CD4-positive, alpha-beta T cell treated with Interleukin-15 for 1 hour (primary cell): ENCODE data around the gene PPP2R5B.

ENCODE experiments used
- DNase-seq: peaks from one replicate; pipeline ENCODE4 v3.0.0-alpha.2; 2020

PPP2R5B gene

GRCh38 chr11:64888729-64889511, 35.6 kb upstream of the PPP2R5B start:
- DNase-seq, result no peak

DNA sequence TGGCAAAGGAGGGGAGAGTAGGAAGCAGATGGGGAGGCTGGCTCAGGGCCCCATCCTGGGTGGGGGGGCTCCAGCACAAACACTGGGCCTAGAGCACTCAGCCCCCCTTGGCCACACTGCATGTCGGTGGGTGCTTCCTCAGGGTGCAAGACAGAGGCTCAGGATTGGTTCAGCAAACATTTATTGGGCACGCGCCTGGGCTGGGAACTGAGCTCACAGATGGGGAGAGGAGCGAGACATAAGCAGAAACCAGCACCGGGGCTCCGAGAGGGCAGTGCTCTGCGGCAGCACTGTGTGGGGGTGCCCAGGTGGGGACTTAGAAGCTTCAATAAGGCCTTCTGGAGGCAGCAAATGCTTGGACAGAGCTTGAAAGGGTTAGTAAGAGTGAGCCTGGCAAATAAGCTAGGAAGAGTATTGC, 34.0 kb upstream of the PPP2R5B start:
- DNase-seq, result no peak

DNA sequence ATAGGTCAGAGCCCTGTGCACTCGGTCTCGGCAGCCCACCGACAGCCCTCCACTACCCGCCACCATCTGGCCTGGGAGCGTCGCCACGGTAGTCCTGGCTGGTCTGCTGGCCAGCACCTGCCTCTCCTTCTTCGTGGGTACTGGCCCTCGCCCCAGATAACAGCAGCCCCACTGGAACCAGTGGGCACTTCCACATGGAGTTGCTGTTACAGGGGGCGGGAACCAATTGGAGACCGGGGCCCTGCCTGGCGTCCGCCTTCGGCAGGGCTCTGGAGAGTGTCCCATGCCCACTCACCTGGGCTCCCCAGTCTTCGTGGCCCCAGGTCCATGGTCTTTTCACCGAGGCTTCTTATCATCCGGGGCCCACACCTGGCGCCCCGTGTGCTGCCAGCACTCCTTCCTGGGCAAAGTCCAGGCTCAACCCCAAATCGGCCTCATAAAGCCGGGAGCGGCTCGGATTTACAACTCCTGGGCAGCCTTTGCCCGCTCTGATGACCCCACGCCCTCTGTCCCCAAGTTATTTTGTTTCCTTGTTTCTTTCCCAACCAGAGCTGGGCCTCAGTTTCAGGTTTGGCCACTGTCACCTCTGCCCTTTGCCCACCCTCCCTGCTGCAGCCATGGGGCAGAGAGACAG, 33.2 kb upstream of the PPP2R5B start:
- no peak for DNase-seq

DNA sequence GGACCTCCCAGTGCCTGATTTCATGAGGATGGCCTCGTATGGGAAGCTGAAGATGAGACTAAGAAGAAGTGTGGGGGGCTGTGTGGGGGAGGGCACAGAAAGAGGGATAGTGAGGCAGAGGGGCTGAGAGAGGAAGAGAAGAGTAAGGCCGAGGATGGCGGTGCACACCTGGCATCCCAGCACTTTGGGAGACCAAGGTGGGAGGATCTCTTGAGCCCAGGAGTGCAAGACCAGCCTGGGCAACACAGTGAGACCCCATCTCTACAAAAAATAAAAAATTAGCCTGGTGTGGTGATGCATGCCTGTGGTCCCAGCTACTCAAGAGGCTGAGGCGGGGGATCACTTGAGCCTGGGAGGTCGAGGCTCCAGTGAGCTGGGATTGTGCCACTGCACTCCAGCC, 32.6 kb upstream of the PPP2R5B start:
- DNase-seq, result no peak

GRCh38 chr11:64892411-64892831, 32.1 kb upstream of the PPP2R5B start:
- DNase-seq, result no peak

GRCh38 chr11:64892838-64893193, 31.7 kb upstream of the PPP2R5B start:
- no peak for DNase-seq

DNA sequence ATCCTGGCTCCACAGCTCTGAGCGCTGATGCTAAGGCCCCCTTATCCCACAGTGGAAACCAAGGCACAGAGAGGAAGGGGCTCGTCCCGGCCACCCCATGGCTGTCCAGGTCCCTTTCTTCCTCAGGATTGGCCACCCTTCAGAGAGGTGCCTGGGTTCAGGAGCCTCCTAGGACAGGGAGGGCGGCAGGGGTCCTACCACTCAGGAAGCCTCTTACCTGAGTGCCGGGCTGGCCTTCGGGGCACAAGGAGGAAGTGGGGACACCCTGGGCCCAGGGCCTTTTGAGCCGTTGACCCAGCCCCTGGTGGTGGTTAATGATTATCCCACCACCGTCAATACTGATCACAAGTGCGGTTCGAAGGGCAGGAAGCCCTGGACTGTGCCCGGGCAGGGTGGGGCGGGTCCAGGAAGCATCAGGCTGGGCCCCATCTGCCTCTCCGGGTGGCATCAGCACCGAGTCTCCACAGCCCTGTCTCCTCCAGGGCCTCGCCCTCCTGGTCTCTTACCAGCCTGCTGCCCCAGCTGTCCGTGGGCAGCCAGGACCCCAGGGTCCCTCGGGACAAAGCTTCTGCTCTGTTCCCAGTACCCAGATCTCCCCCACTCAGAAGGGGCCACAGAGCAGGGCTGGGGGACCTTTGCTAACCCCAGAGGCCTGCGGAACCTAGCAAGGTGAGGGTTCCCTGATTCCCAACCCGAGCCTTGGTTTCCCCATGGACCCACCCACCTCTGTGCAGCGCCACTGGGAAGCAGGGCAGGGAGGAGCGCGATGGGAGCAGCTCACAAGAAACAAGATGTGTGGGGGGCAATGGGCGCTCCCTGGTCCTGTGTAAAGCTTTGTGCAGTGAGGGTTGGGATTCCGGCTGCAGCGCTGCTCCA, 31.1 kb upstream of the PPP2R5B start:
- no peak for DNase-seq

- DNase-seq, result peak; percentile 87
Measured at GRCh38 chr11:64894070-64894811, 30.2 kb upstream of the PPP2R5B start.

DNA sequence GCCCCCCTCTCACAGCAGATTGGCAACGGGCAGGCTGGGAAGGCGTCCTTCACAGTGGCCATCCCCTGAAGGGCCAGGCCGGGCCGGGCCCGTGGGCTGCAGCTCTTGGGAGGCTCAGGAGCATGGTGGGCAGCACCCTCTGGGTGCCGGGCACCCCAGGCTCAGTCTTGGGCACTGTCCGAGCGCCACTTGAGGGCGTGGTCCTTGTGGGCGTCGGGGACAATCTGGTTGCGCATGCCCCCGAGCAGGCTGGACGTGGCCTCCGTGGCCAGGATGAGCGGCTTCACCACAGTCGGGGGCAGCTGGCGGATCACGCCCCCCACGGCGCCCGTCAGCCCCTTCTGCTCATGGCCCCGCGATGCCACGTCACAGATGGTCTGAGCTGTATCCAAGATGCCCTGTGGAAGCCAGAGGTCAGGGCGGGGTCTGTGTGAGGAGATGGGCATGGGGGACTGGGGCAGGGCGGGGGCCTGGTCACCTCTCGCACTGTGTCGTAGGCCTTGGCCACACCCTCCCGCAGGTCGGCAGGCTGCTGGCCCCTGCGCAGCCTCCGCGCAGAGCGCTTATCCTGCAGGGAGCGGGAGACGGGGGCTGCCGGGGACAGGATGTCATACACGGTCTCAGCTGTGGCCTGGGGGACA, 29.6 kb upstream of the PPP2R5B start:
- no peak for DNase-seq

DNA sequence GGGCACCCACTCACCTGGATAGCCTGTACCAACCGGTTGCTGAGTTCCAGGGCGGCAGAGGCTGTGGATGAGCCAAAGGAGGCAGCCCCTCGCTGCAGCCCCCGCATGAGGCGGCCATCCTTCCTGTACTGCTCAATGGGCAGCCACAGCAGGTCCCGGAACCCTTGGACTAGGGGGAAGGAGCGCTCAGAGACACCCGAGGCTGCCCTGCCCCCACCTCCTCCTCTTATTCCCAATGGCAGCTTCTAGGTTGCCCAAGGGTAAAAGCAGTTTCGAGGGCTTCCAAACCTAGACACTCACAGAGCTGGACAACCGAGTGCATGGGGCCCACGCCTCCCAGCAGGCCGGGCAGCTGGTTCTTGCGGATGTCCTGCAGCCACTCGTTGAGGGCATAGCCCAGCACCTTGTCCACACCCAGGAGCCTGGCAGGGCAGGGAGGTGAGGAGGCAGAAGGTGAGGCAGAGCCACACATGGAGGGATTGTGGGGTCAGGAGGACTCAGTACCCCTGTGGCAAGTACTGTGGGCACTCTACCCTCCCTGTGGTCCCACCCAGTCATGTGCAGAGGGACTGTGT, 28.0 kb upstream of the PPP2R5B start:
- DNase-seq, result no peak

GRCh38 chr11:64897381-64898075, 27.0 kb upstream of the PPP2R5B start:
- no peak for DNase-seq

GRCh38 chr11:64898076-64898445, 26.4 kb upstream of the PPP2R5B start:
- DNase-seq, result no peak

DNA sequence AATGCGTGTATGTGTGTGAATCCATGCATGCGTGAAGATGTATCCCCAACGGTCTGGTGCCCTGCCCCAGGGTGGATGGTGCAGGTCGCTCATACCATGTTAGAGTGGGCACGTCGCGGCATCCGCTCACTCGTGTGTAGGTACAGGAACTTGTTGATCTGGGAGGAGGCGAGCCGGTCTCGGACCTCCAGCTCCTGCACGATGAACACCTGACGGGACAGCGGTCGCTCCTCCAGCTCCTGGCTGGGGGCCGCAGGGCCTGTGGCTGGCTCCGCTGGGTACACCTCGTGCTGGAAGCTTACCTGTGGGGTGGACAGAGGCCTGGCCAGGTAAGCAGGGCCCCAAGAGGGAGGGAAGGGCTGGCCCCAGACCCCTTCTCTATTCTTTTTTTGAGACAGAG, 25.9 kb upstream of the PPP2R5B start:
- no peak for DNase-seq

DNA sequence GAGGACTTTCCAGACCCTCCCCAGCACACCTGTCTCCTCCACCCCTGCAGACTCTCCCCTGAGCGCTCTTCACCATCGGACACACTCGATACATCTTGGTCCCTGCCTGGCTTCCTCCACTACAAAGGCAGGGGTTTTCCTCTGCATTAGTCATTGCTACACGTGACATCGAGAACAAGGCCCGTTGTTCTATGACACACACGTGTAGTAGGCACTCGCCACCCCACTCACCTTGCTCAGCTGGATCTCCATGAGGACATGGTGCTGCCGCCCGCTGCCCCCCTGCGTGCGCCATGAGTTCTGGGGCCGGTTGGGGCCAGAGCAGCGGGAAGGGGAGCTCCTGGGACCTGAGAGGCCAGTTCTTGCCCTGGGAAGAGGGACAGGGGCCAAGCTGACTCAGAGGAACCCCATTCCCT, 24.2 kb upstream of the PPP2R5B start:
- DNase-seq, result peak; percentile 69

DNA sequence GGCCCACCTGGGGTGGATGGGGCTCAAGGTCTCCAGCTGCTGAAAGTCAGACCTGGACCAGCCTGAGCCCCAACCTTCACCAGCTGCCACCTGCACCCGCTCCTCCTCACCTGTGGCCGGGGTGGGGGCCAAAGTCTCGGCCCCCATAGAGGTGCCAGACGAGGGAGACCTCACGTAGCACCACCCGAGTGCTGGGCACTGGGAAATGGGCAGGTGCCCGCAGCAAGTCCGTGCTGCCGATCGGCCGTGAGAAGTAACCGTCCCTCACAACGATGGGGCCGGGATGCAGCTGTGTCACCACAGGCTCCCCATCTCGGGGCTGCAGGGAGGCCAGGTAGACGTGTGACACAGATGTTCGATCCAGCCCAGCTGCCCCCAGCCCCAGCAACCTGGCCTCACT, 23.7 kb upstream of the PPP2R5B start:
- DNase-seq, result no peak

GRCh38 chr11:64902102-64902900, 22.2 kb upstream of the PPP2R5B start:
- no peak for DNase-seq

DNA sequence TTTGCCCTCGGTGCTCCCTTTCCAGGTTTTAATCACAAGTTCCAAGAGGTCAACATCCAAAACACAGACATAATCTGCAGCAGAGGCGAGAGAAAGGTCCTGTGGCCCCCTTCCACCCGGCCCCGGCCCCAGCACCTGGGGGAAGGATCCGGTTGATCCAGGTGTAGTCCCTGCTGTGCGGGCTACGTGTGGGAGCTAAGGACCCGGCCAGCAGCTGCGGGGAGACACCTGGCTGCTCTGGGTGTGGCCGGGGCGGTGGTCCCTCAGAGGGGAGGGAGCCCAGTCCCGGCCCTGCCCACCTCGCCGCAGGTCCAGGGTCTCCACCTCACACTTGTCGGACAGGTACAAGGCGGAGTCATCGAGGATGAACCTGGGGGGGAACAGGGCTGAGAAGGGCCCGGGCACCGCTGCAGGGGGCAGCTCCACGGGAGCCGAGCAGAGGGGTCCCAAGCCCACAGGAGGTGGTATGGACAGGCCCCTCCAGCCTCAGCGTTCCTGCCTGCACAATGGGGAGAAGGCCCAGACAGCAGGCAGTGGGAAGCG, 21.1 kb upstream of the PPP2R5B start:
- DNase-seq, result no peak

DNA sequence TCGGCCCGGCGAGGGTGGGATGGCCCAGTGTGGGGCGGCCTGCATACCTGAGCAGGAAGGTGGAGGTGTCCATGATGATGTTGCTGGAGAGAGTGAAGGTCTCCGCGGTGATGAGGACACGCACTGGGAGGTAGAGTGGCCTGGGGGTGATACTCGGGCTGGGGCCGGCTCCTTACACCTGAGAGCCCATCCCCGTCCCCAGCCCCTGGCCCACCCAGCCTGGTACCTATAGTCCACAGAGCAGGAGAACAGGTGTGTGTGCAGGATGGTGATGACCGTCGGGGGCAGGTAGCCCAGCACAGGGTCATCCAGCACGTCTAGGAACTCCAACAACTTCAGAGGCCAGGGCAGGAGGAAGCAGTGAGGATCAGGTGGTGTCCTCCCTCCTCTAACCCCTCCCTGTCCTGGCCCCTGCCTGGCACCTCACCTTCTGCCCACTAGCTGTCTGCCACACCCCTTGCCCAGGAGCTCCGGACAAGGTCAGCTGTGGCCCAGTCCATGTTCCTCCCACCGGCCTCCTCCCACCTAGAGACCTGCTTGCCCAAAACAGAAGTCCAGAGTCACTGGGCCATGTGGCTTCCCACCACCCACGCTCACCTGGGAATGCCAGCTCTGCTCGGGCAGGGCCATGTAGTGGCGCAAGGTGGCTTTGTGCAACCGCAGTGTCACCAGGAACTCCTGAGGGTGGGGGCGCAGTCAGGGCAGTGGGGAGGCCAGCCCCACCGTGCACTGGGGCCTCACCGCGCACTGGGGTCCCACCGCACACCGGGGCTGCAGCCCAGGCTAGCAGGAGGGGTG, 18.8 kb upstream of the PPP2R5B start:
- no peak for DNase-seq

DNA sequence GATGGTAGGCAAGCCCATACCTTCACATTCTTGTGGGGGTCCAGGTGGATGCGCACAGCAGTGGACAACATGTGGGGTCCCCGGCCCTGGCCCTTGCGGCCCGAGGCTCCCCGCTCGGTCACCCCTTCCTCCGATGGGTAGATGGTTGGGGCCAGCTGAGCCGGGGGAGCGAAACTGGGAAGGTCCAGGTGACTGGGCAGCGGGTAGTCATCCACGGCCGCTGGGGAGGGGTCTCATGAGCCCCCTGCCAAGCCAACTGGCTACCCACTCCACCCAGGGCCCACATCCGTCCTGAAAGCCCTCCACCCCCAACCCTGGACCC, 18.2 kb upstream of the PPP2R5B start:
- no peak for DNase-seq

DNA sequence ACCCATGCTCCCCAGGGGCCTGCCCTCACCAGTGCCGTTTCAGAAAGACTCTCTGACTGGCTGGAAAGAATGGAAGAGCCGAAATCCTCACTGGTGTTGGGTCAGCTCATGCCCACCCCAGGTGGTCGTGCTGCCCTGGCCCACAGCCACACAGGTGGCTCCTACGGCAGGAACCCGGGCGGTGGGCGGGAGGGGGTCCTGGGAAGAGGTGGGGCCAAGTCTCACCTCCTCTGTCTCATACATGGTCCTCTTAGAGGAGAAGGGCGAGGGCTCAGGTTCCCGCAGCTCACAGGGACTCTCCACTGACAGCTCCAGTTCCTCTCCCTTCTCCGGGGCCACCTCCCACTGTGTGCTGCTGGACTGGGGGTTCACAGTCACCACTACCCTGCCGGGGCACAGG, 15.7 kb upstream of the PPP2R5B start:
- DNase-seq, result no peak
